DMS53 (cell line): Measurements from ENCODE around the gene C1QTNF9B.
A peak's percentile ranks its signal among the peaks of the same experiment; 100 is the strongest.
"Not testable (repeated sequence)": the region's sequence is repeated elsewhere in the genome, so short reads cannot be mapped to it uniquely, and the experiment has no call there.

Experiments
- DNase-seq: peaks from one replicate; lab custom pipeline; 2025; lab: John Stamatoyannopoulos, UW

C1QTNF9B gene

GRCh38 chr13:23893791-23894190 lies 3.5 kb downstream of the C1QTNF9B start:
- DNase-seq: not testable (repeated sequence)

DNA sequence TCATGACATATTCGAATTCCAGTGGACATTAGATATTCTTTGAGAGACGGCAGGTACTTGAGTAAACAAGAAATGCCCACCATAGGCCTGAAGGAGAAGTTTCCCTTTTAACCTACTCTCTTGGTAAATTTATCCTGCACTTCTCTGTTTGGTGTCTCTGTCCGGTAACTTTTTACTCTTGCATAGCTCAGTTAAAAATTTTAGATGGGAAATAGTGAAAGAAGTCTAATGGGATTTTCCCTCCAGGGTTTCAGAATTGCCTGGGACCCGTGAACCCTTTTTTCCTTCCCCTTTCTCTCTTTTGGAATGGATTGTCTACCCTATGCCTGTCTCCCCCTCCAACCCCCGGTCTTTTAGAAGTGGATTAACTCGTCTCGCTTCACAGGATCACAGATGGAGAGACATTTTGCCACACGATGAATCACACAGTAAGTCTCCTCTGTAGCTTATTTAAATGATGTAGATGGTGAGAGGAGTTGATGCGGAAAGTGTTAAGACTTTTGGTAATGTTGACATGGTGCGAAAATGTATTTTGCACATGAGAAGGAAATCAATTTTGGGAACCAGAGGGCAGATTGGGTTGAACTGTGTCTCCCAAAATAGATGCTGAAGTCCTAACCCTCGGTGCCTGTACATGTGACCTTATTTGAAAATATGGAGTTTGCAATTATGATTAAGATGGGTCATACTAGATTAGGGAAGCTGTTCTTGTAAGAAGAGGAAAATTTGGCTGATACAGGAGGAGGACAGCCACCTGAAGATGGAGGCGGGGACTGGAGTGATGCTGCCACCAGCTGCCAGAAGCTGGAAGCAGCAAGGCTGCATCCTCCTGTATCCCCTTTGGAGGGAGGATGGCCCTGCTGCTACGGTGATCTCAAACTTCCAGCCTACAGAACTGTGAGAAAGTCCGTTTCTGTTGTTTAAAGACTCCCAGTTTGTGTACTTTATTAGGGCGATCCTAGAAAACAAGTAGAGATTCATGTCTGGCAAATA lies 7.4 kb downstream of the C1QTNF9B start:
- DNase-seq: peak; percentile 60

GRCh38 chr13:23888658-23889614 lies 8.4 kb downstream of the C1QTNF9B start, which contains the start of gene MIPEP:
MIPEP (minus strand) TSS chr13:23889400; CDS start chr13:23889320, 80 bp downstream.
- peak; percentile 99 for DNase-seq

GRCh38 chr13:23884361-23884760 lies 12.9 kb downstream of the C1QTNF9B start:
- not testable (repeated sequence) for DNase-seq

- no peak for DNase-seq
Observed at GRCh38 chr13:23883255-23883654, 14.0 kb downstream of the C1QTNF9B start.

GRCh38 chr13:23881402-23881800 lies 15.9 kb downstream of the C1QTNF9B start:
- not testable (repeated sequence) for DNase-seq

GRCh38 chr13:23880493-23881401 lies 16.6 kb downstream of the C1QTNF9B start:
- DNase-seq: not testable (repeated sequence)

GRCh38 chr13:23877286-23877685 lies 20.0 kb downstream of the C1QTNF9B start:
- DNase-seq: no peak

- DNase-seq: peak; percentile 66
Observed at GRCh38 chr13:23876265-23876664, 21.0 kb downstream of the C1QTNF9B start.

- DNase-seq: peak; percentile 71
Observed at GRCh38 chr13:23871616-23872220, 25.6 kb downstream of the C1QTNF9B start.

GRCh38 chr13:23870356-23871140 lies 26.8 kb downstream of the C1QTNF9B start:
- no peak for DNase-seq

DNA sequence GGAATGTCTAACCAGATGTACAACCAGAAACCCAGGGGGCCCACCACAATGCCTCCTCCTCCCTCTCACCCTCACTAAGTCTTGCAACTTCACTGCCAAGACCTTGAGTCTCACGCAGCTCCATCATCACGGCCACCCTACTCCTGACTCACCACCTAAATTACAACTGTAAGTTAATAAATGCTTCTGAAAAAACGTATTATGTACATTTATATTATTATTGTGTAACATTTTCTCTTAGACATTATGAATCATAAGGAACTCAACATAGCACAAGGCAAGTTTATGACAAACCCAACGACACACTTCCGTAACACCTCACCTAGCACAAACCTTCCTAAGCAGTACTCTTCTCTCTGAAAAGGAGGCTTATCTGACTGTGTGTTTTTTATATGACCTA lies 28.8 kb downstream of the C1QTNF9B start:
- DNase-seq: no peak

GRCh38 chr13:23867027-23867491 lies 30.2 kb downstream of the C1QTNF9B start:
- peak; percentile 46 for DNase-seq

GRCh38 chr13:23866420-23867026 lies 30.8 kb downstream of the C1QTNF9B start:
- no peak for DNase-seq

GRCh38 chr13:23865906-23866305 lies 31.4 kb downstream of the C1QTNF9B start:
- no peak for DNase-seq

DNA sequence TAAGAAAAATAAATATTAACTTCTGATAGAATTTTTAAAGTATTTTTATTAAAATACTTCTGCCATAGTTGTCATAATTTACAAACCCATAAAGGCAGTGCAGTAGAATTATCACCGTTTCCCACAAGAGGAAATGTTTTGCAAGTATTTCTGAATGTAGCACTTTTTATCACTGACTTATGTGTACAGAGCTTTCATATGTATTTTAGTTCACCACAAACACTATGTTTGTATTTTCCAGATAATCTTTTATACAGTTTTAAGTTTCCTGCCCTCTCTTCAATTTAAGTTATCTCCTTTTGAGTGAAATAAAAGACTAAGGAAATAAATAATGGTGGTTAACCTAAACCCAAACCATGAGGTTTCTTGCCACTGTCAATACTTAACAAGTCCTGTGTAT lies 32.3 kb downstream of the C1QTNF9B start:
- DNase-seq: no peak

DNA sequence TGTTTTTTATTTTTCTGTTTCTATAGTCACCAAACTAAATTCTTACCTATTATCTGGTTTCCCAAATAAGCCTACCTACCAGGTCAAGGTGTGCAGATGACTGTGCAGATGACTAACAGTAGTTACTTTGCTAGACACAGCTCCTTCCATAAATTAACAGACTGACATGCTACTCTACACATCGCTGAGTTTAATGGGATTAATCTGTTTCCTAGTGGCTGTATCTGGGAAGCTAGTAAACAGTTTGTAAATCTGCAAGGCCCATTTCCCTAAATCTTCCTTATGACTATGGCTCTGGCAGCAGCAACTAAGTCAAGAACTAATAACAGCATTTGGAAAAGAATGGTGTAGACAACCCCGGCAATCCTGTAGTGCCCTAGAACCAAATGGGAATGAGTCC lies 36.0 kb downstream of the C1QTNF9B start:
- DNase-seq: no peak

GRCh38 chr13:23859904-23860303 lies 37.4 kb downstream of the C1QTNF9B start:
- DNase-seq: no peak

GRCh38 chr13:23859455-23859854 lies 37.8 kb downstream of the C1QTNF9B start:
- DNase-seq: peak; percentile 62
